Fibroblast of pulmonary artery (primary cell): ENCODE results near the gene HJV.

Source experiments
- DNase-seq: peaks from one replicate; pipeline ENCODE4 v3.0.0-alpha.2; 2010; ENCODE audit warnings: low read depth
- H3K4me3 ChIP-seq: replicated peaks from 2 replicates; pipeline ENCODE4 v1.5.1; 2011; ENCODE audit warnings: low read depth, mild to moderate bottlenecking, control low read depth, low read length, moderate library complexity
- CTCF ChIP-seq: IDR thresholded peaks from 2 replicates; pipeline ENCODE4 v1.5.1; 2011; ENCODE audit warnings: mild to moderate bottlenecking, control low read depth, low read length, inconsistent platforms; ENCODE audit errors: missing control alignments

HJV gene

GRCh38 chr1:145975216-145975615 is 46.3 kb downstream of the HJV start:
- H3K4me3 ChIP-seq = no peak overlapping the region
- TF ChIP-seq CTCF = no peak
- DNase-seq = no peak

GRCh38 chr1:145974721-145975120 is 46.8 kb downstream of the HJV start:
- no peak overlapping the region for H3K4me3 ChIP-seq
- TF ChIP-seq CTCF = no peak
- no peak for DNase-seq

- no peak for TF ChIP-seq CTCF
- H3K4me3 ChIP-seq = no peak overlapping the region
- DNase-seq = no peak
These were observed 49.0 kb downstream of the HJV start for GRCh38 chr1:145972580-145972979.
